HG03432 (cell line): ENCODE data around the gene ADAMTS18.

ENCODE experiments used
- ATAC-seq: cut with Tn5 transposase; IDR thresholded peaks from one replicate; pipeline ENCODE4 v1.9.1; 2021; ENCODE audit warnings: mild to moderate bottlenecking, moderate library complexity; ENCODE audit not compliant: unreplicated experiment

ADAMTS18 gene

GRCh38 chr16:77233799-77234519 is 200.9 kb downstream of the ADAMTS18 start:
- ATAC-seq, result no peak
